Ishikawa (cell line): ENCODE measurements around the gene ANKAR.

Source experiments
- CREB1 ChIP-seq: IDR thresholded peaks from 2 replicates; pipeline ENCODE4 v1.6.1; 2012; ENCODE audit warnings: low read depth
- EGR1 ChIP-seq: IDR thresholded peaks from 2 replicates; pipeline ENCODE4 v1.6.1; 2012
- EP300 ChIP-seq: IDR thresholded peaks from 2 replicates; pipeline ENCODE4 v1.6.1; 2012; ENCODE audit warnings: borderline replicate concordance
- NFIC ChIP-seq: IDR thresholded peaks from 2 replicates; pipeline ENCODE4 v1.6.1; 2012
- TCF12 ChIP-seq: IDR thresholded peaks from 2 replicates; pipeline ENCODE4 v1.6.1; 2012; ENCODE audit warnings: low read depth
- YY1 ChIP-seq: IDR thresholded peaks from 2 replicates; pipeline ENCODE4 v1.6.1; 2012; ENCODE audit warnings: low read depth

- TF ChIP-seq TCF12 (no peak), NFIC (no peak), EGR1 (no peak), YY1 (no peak), CREB1 (no peak), EP300 (no peak)
Measured at GRCh38 chr2:189628817-189629530, 45.5 kb upstream of the ANKAR start.
